Trophoblast cell (in vitro differentiated cells and primary cell): Measurements from ENCODE around the gene ADSL.

Experiments
- DNase-seq, 2 donors: peaks; one replicate each; pipeline ENCODE4 v3.0.0-alpha.2; 2016
- H2AFZ ChIP-seq: 2 replicates; pipeline ENCODE4 v1.6.1; 2013; ENCODE audit warnings: low read length, moderate library complexity, mild to moderate bottlenecking; ENCODE audit not compliant: insufficient read depth, poor library complexity
- H2AK5ac ChIP-seq: 2 replicates; pipeline ENCODE4 v1.6.1; 2013; ENCODE audit warnings: mild to moderate bottlenecking, low read length
- H2BK120ac ChIP-seq: 2 replicates; pipeline ENCODE4 v1.6.1; 2013; ENCODE audit warnings: low read length, mild to moderate bottlenecking, moderate library complexity; ENCODE audit not compliant: insufficient read depth, poor library complexity
- H2BK12ac ChIP-seq: 2 replicates; pipeline ENCODE4 v1.6.1; 2013; ENCODE audit warnings: mild to moderate bottlenecking, low read length, moderate library complexity
- H2BK5ac ChIP-seq: 2 replicates; pipeline ENCODE4 v1.6.1; 2013; ENCODE audit warnings: low read length, low read depth, moderate library complexity, mild to moderate bottlenecking; ENCODE audit not compliant: poor library complexity
- H3K14ac ChIP-seq: 2 replicates; pipeline ENCODE4 v1.6.1; 2013; ENCODE audit warnings: mild to moderate bottlenecking, low read length
- H3K18ac ChIP-seq: 2 replicates; pipeline ENCODE4 v1.6.1; 2013; ENCODE audit warnings: mild to moderate bottlenecking, low read length
- H3K23ac ChIP-seq: 2 replicates; pipeline ENCODE4 v1.6.1; 2013; ENCODE audit warnings: low read length
- H3K27ac ChIP-seq: 2 replicates; pipeline ENCODE4 v1.5.1; 2013; ENCODE audit warnings: low read depth, mild to moderate bottlenecking, inconsistent platforms, low read length, moderate library complexity
- H3K27me3 ChIP-seq: 2 replicates; pipeline ENCODE4 v1.6.1; 2013; ENCODE audit warnings: inconsistent platforms, mild to moderate bottlenecking, low read length, moderate library complexity; ENCODE audit not compliant: insufficient read depth
- H3K36me3 ChIP-seq, 2 experiments: 1 replicate in 1 of 2; 2 replicates in 1 of 2; pipeline ENCODE4 v1.6.1; 2013; ENCODE audit warnings: low read length in 2 of 2, mild to moderate bottlenecking in 2 of 2, moderate library complexity in 1 of 2; ENCODE audit not compliant: insufficient read depth in 2 of 2, control insufficient read depth in 1 of 2
- H3K4ac ChIP-seq: 2 replicates; pipeline ENCODE4 v1.6.1; 2013; ENCODE audit warnings: low read depth, mild to moderate bottlenecking, low read length, moderate library complexity
- H3K4me1 ChIP-seq, 2 experiments: 1 replicate in 1 of 2; 2 replicates in 1 of 2; pipeline ENCODE4 v1.6.1; 2013; ENCODE audit warnings: low read length in 2 of 2, mild to moderate bottlenecking in 2 of 2, moderate library complexity in 1 of 2; ENCODE audit not compliant: insufficient read depth in 2 of 2, control insufficient read depth in 1 of 2
- H3K4me2 ChIP-seq: 2 replicates; pipeline ENCODE4 v1.6.1; 2013; ENCODE audit warnings: inconsistent platforms, mild to moderate bottlenecking, low read length, moderate library complexity
- H3K4me3 ChIP-seq: 2 replicates; pipeline ENCODE4 v1.5.1; 2013; ENCODE audit warnings: mild to moderate bottlenecking, low read depth, low read length, inconsistent platforms
- H3K79me1 ChIP-seq: one replicate; pipeline ENCODE4 v1.6.1; 2013; ENCODE audit warnings: low read length
- H3K79me2 ChIP-seq: 2 replicates; pipeline ENCODE4 v1.6.1; 2013; ENCODE audit warnings: low read length, mild to moderate bottlenecking; ENCODE audit not compliant: control insufficient read depth, insufficient read depth, poor library complexity
- H3K9ac ChIP-seq: 2 replicates; pipeline ENCODE4 v1.6.1; 2013; ENCODE audit warnings: mild to moderate bottlenecking, low read length
- H3K9me3 ChIP-seq: 2 replicates; pipeline ENCODE4 v1.6.1; 2013; ENCODE audit warnings: low read depth, mild to moderate bottlenecking, control low read depth, inconsistent platforms, low read length; ENCODE audit not compliant: insufficient read depth
- H4K12ac ChIP-seq: 2 replicates; pipeline ENCODE4 v1.6.1; 2013; ENCODE audit warnings: low read depth, mild to moderate bottlenecking, low read length, moderate library complexity
- H4K8ac ChIP-seq: 2 replicates; pipeline ENCODE4 v1.6.1; 2013; ENCODE audit warnings: low read depth, mild to moderate bottlenecking, low read length, moderate library complexity
- H4K91ac ChIP-seq: one replicate; pipeline ENCODE4 v1.6.1; 2013; ENCODE audit warnings: low read depth, mild to moderate bottlenecking, low read length, moderate library complexity
- WGBS: extraction: QIAGEN DNeasy Blood & Tissue Kit; methylation state at CpG from one replicate; pipeline ENCODE4 v1.1.7; 2013; ENCODE audit warnings: missing lambda C conversion rate; ENCODE audit not compliant: insufficient read length, insufficient coverage; ENCODE audit errors: extremely low coverage; 5-methylcytosine and 5-hydroxymethylcytosine counted together

Gene ADSL

GRCh38 chr22:40388231-40388630 lies 41.9 kb downstream of the ADSL start:
- no peak overlapping the region for H4K91ac ChIP-seq
- no peaks in the 10 kb centered on the region for H3K9me3 ChIP-seq
- H4K12ac ChIP-seq, result no peak overlapping the region
- no peak overlapping the region for H2BK12ac ChIP-seq
- no peaks in the 10 kb centered on the region for H3K79me2 ChIP-seq
- no peak overlapping the region for H3K4me3 ChIP-seq
- H3K4ac ChIP-seq, result no peak overlapping the region
- peaks cover 0 to 2% of the 10 kb centered on the region in 2 experiments for H3K36me3 ChIP-seq
- no peak overlapping the region for H3K9ac ChIP-seq
- WGBS, result no CpG with 5 or more reads among the region's 4 CpGs
- no peaks in the 10 kb centered on the region for H3K4me1 ChIP-seq
- no peak overlapping the region for H2BK120ac ChIP-seq
- no peaks in the 10 kb centered on the region for H3K79me1 ChIP-seq
- no peak overlapping the region for H3K27ac ChIP-seq
- H2AFZ ChIP-seq, result no peak overlapping the region
- no peaks in the 10 kb centered on the region for H3K27me3 ChIP-seq
- no peak overlapping the region for H2AK5ac ChIP-seq
- no peak overlapping the region for H4K8ac ChIP-seq
- no peak overlapping the region for H3K23ac ChIP-seq
- H2BK5ac ChIP-seq, result no peak overlapping the region
- no peak overlapping the region for H3K4me2 ChIP-seq
- no peak overlapping the region for H3K14ac ChIP-seq
- DNase-seq, result no peak
- no peak overlapping the region for H3K18ac ChIP-seq

GRCh38 chr22:40391417-40391816 lies 45.1 kb downstream of the ADSL start:
- Histone ChIP-seq H3K18ac (no peak overlapping the region), H3K4me1 (peaks cover 0 to 2% of the 10 kb centered on the region in 2 experiments), H2BK12ac (no peak overlapping the region), H3K79me1 (no peaks in the 10 kb centered on the region), H2BK5ac (no peak overlapping the region), H3K27me3 (no peaks in the 10 kb centered on the region), H3K4ac (no peak overlapping the region), H3K36me3 (peaks cover 0 to 2% of the 10 kb centered on the region in 2 experiments), H3K4me2 (no peak overlapping the region), H4K12ac (no peak overlapping the region), H3K27ac (no peak overlapping the region), H3K4me3 (no peak overlapping the region), H2AFZ (no peak overlapping the region), H3K9me3 (no peaks in the 10 kb centered on the region), H4K91ac (no peak overlapping the region), H4K8ac (no peak overlapping the region), H3K79me2 (no peaks in the 10 kb centered on the region), H2AK5ac (no peak overlapping the region), H3K23ac (no peak overlapping the region), H3K9ac (no peak overlapping the region), H3K14ac (no peak overlapping the region), H2BK120ac (no peak overlapping the region)
- no CpG with 5 or more reads among the region's 2 CpGs for WGBS
- DNase-seq, result no peak

- no peak overlapping the region for H2AK5ac ChIP-seq
These were observed 46.3 kb downstream of the ADSL start for GRCh38 chr22:40392618-40393017.

GRCh38 chr22:40394607-40395006 lies 48.3 kb downstream of the ADSL start:
- Histone ChIP-seq H2AFZ (no peak overlapping the region), H3K14ac (no peak overlapping the region), H3K79me2 (peaks cover 2% of the 10 kb centered on the region), H2BK120ac (no peak overlapping the region), H2AK5ac (no peak overlapping the region), H2BK12ac (no peak overlapping the region), H4K91ac (no peak overlapping the region), H3K27me3 (no peaks in the 10 kb centered on the region), H4K12ac (no peak overlapping the region), H3K36me3 (no peaks in the 10 kb centered on the region), H3K4me1 (peaks cover 4 to 10% of the 10 kb centered on the region in 2 experiments), H2BK5ac (no peak overlapping the region), H3K18ac (no peak overlapping the region), H3K9me3 (no peaks in the 10 kb centered on the region), H3K23ac (no peak overlapping the region), H3K79me1 (peaks cover 6% of the 10 kb centered on the region), H4K8ac (no peak overlapping the region), H3K4ac (no peak overlapping the region), H3K9ac (no peak overlapping the region), H3K4me2 (no peak overlapping the region), H3K4me3 (no peak overlapping the region), H3K27ac (no peak overlapping the region)
- no peak for DNase-seq
- WGBS, result no CpG with 5 or more reads among the region's 3 CpGs

More at GRCh38 chr22:40392618-40393017, 46.3 kb downstream of the ADSL start:
- no peak overlapping the region for H3K27ac ChIP-seq
- no peak overlapping the region for H2AFZ ChIP-seq
- no peak overlapping the region for H3K18ac ChIP-seq
- H4K12ac ChIP-seq, result no peak overlapping the region
- H3K79me1 ChIP-seq, result peaks cover 5% of the 10 kb centered on the region
- no peak overlapping the region for H4K91ac ChIP-seq
- no peak overlapping the region for H2BK120ac ChIP-seq
- no peak overlapping the region for H4K8ac ChIP-seq
- H3K4ac ChIP-seq, result no peak overlapping the region
- no peak overlapping the region for H3K9ac ChIP-seq
- WGBS, result no CpG with 5 or more reads among the region's 2 CpGs
- no peaks in the 10 kb centered on the region for H3K27me3 ChIP-seq
- no peak overlapping the region for H3K23ac ChIP-seq
- no peak overlapping the region for H3K4me3 ChIP-seq
- peaks cover 0 to 2% of the 10 kb centered on the region in 2 experiments for H3K36me3 ChIP-seq
- H3K79me2 ChIP-seq, result peaks cover 2% of the 10 kb centered on the region
- H3K9me3 ChIP-seq, result no peaks in the 10 kb centered on the region
- no peak overlapping the region for H3K4me2 ChIP-seq
- no peak for DNase-seq
- no peak overlapping the region for H2BK5ac ChIP-seq
- peaks cover 4 to 6% of the 10 kb centered on the region in 2 experiments for H3K4me1 ChIP-seq
- no peak overlapping the region for H3K14ac ChIP-seq
- no peak overlapping the region for H2BK12ac ChIP-seq
